ENCODE measurements around the gene LRRC72.
"Not testable (repeated sequence)": the region's sequence is repeated elsewhere in the genome, so short reads cannot be mapped to it uniquely, and the experiment has no call there.

LRRC72 gene

GRCh38 chr7:16585540-16585939 lies 58.9 kb downstream of the LRRC72 start:
- no peak for DNase-seq

GRCh38 chr7:16586081-16586874 lies 59.7 kb downstream of the LRRC72 start:
- DNase-seq, result no peak

GRCh38 chr7:16587129-16587528 lies 60.5 kb downstream of the LRRC72 start:
- DNase-seq, result no peak

GRCh38 chr7:16587790-16588189 lies 61.2 kb downstream of the LRRC72 start:
- DNase-seq, result no peak

- no peak for DNase-seq
These were observed 63.3 kb downstream of the LRRC72 start for GRCh38 chr7:16589881-16590280.

- DNase-seq, result no peak
These were observed 63.8 kb downstream of the LRRC72 start for GRCh38 chr7:16590424-16590823.

GRCh38 chr7:16592395-16592794 lies 65.8 kb downstream of the LRRC72 start:
- DNase-seq, result no peak

GRCh38 chr7:16594061-16594460 lies 67.4 kb downstream of the LRRC72 start:
- DNase-seq, result no peak

GRCh38 chr7:16594676-16595075 lies 68.1 kb downstream of the LRRC72 start:
- no peak for DNase-seq

- DNase-seq, result not testable (repeated sequence)
These were observed 69.0 kb downstream of the LRRC72 start for GRCh38 chr7:16595596-16595995.

GRCh38 chr7:16598015-16598414 lies 71.4 kb downstream of the LRRC72 start:
- no peak for DNase-seq

GRCh38 chr7:16599860-16600259 lies 73.2 kb downstream of the LRRC72 start:
- DNase-seq, result no peak

- DNase-seq, result no peak
These were observed 77.0 kb downstream of the LRRC72 start for GRCh38 chr7:16603633-16604032.

GRCh38 chr7:16604054-16604453 lies 77.4 kb downstream of the LRRC72 start:
- no peak for DNase-seq

- no peak for DNase-seq
These were observed 80.1 kb downstream of the LRRC72 start for GRCh38 chr7:16606704-16607103.

- DNase-seq, result peak; percentile 2 to 3
These were observed 83.3 kb downstream of the LRRC72 start for GRCh38 chr7:16609842-16610450.

GRCh38 chr7:16611711-16612110 lies 85.1 kb downstream of the LRRC72 start:
- DNase-seq, result no peak

GRCh38 chr7:16615228-16615627 lies 88.6 kb downstream of the LRRC72 start:
- no peak for DNase-seq

- DNase-seq, result no peak
These were observed 89.5 kb downstream of the LRRC72 start for GRCh38 chr7:16616122-16616521.

- no peak for DNase-seq
These were observed 89.9 kb downstream of the LRRC72 start for GRCh38 chr7:16616542-16616941.

GRCh38 chr7:16619979-16620408 lies 93.4 kb downstream of the LRRC72 start:
- DNase-seq, result no peak

GRCh38 chr7:16626388-16626787 lies 99.8 kb downstream of the LRRC72 start:
- no peak for DNase-seq

- DNase-seq, result no peak
These were observed 100.6 kb downstream of the LRRC72 start for GRCh38 chr7:16627236-16627635.

- no peak for DNase-seq
These were observed 104.0 kb downstream of the LRRC72 start for GRCh38 chr7:16630654-16631053.

Data from Kasumi-1 (cell line).